ENCODE measurements around the gene DZANK1. TPM values are rescaled to one million over a fixed set of nuclear protein-coding genes. Genes with fewer than 3 reads are reported as not detected.

DZANK1 gene
- polyA plus RNA-seq, 1 donor from 2014 or later = 10.6 TPM

- no peak for TF ChIP-seq EZH2 (IDR thresholded peaks at IDR 0.05; ENCODE audit: borderline replicate concordance, insufficient read depth, low read length, poor library complexity, severe bottlenecking)
- no peak for TF ChIP-seq MXI1 (conservative IDR thresholded peaks at IDR 0.05; ENCODE audit: poor library complexity, severe bottlenecking)
- no peak for TF ChIP-seq SMC3 (conservative IDR thresholded peaks at IDR 0.05; ENCODE audit: poor library complexity)
- no peak for TF ChIP-seq RAD21 (conservative IDR thresholded peaks at IDR 0.05)
- TF ChIP-seq POLR2AphosphoS5 (IDR thresholded peaks at IDR 0.05) = no peak
- no peak for TF ChIP-seq TAF1 (IDR thresholded peaks at IDR 0.05; ENCODE audit: low read depth)
- no peak for TF ChIP-seq CTCF (IDR thresholded peaks at IDR 0.05; ENCODE audit: poor library complexity, severe bottlenecking)
- TF ChIP-seq EP300 (conservative IDR thresholded peaks at IDR 0.05; ENCODE audit: poor library complexity, severe bottlenecking) = no peak
- TF ChIP-seq REST (IDR thresholded peaks at IDR 0.05; ENCODE audit: borderline replicate concordance) = no peak
- no peaks in the 10 kb centered on the region for H3K9me3 ChIP-seq (ENCODE audit: low read length)
Observed at GRCh38 chr20:18514127-18514526, 47.3 kb upstream of the DZANK1 start.

GRCh38 chr20:18513208-18513607 lies 46.4 kb upstream of the DZANK1 start:
- Histone ChIP-seq H3K4me2 (ENCODE audit: low read length) (no peak overlapping the region), H3K9ac (ENCODE audit: low read length) (no peak overlapping the region), H3K9me3 (ENCODE audit: low read length) (no peaks in the 10 kb centered on the region), H4K20me1 (ENCODE audit: insufficient read depth) (no peaks in the 10 kb centered on the region), H3K9me2 (ENCODE audit: insufficient read depth, low read length) (no peaks in the 10 kb centered on the region), H2AFZ (ENCODE audit: low read depth, low read length) (no peak overlapping the region), H3K4me3 (ENCODE audit: low read length) (no peak overlapping the region), H3K36me3 (ENCODE audit: insufficient read depth, low read length) (no peaks in the 10 kb centered on the region), H3K79me2 (replicated peaks; ENCODE audit: insufficient read depth, low read length) (peaks cover 10% of the 10 kb centered on the region), H3K27ac (ENCODE audit: low read length) (no peak overlapping the region), H3K27me3 (ENCODE audit: insufficient read depth, low read depth, low read length) (no peaks in the 10 kb centered on the region), H3F3A (ENCODE audit: insufficient read depth, low read length, poor library complexity, severe bottlenecking) (no peaks in the 10 kb centered on the region)
- TF ChIP-seq TAF1 (IDR thresholded peaks at IDR 0.05; ENCODE audit: low read depth) (no peak), CTCF (IDR thresholded peaks at IDR 0.05; ENCODE audit: poor library complexity, severe bottlenecking) (no peak), MXI1 (conservative IDR thresholded peaks at IDR 0.05; ENCODE audit: poor library complexity, severe bottlenecking) (no peak), POLR2AphosphoS5 (IDR thresholded peaks at IDR 0.05) (no peak), REST (IDR thresholded peaks at IDR 0.05; ENCODE audit: borderline replicate concordance) (no peak), RAD21 (conservative IDR thresholded peaks at IDR 0.05) (no peak), EZH2 (IDR thresholded peaks at IDR 0.05; ENCODE audit: borderline replicate concordance, insufficient read depth, low read length, poor library complexity, severe bottlenecking) (no peak), EP300 (conservative IDR thresholded peaks at IDR 0.05; ENCODE audit: poor library complexity, severe bottlenecking) (no peak), SMC3 (conservative IDR thresholded peaks at IDR 0.05; ENCODE audit: poor library complexity) (no peak)

More at GRCh38 chr20:18514127-18514526, 47.3 kb upstream of the DZANK1 start:
- H4K20me1 ChIP-seq (ENCODE audit: insufficient read depth) = no peaks in the 10 kb centered on the region
- no peak overlapping the region for H3K4me3 ChIP-seq (ENCODE audit: low read length)
- no peaks in the 10 kb centered on the region for H3K27me3 ChIP-seq (ENCODE audit: insufficient read depth, low read depth, low read length)
- no peaks in the 10 kb centered on the region for H3K9me2 ChIP-seq (ENCODE audit: insufficient read depth, low read length)
- H2AFZ ChIP-seq (ENCODE audit: low read depth, low read length) = no peak overlapping the region
- H3K27ac ChIP-seq (ENCODE audit: low read length) = no peak overlapping the region
- no peaks in the 10 kb centered on the region for H3F3A ChIP-seq (ENCODE audit: insufficient read depth, low read length, poor library complexity, severe bottlenecking)
- no peak overlapping the region for H3K4me2 ChIP-seq (ENCODE audit: low read length)
- no peak overlapping the region for H3K9ac ChIP-seq (ENCODE audit: low read length)
- H3K79me2 ChIP-seq (replicated peaks; ENCODE audit: insufficient read depth, low read length) = peaks cover 3% of the 10 kb centered on the region
- no peaks in the 10 kb centered on the region for H3K36me3 ChIP-seq (ENCODE audit: insufficient read depth, low read length)
